ENCODE results near the gene AP1AR. TPM values are rescaled to one million over a fixed set of nuclear protein-coding genes. Genes with fewer than 3 reads are reported as not detected.

AP1AR gene
- polyA plus RNA-seq, 1 donor from 2014 or later: 143 TPM

DNA sequence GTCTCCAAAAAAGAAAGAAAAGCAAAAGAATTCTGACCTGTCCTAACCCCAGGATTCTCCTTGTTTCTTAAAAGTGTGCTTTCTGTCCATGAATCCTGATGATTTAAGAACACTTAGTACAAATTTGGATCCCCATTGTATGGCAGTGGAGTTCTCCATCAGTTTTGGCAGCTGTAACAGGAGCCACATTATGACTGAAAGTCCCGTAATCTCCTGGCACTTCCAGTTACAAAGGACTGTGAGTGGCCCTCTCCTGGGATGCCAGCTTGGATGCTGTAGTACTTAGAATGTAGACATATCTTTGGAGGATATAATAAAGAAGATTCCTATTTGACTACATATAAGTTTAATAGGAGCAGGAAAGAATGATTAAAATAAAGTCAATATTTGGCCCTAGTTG, 20.6 kb downstream of the AP1AR start:
- Histone ChIP-seq H4K20me1 (ENCODE audit: insufficient read depth) (no peaks in the 10 kb centered on the region), H2AFZ (ENCODE audit: low read depth, low read length) (no peak overlapping the region), H3K4me3 (ENCODE audit: low read length) (no peak overlapping the region), H3K9ac (ENCODE audit: low read length) (no peak overlapping the region), H3K27me3 (ENCODE audit: insufficient read depth, low read depth, low read length) (no peaks in the 10 kb centered on the region), H3K9me3 (ENCODE audit: low read length) (no peaks in the 10 kb centered on the region), H3K4me2 (ENCODE audit: low read length) (no peak overlapping the region), H3F3A (ENCODE audit: insufficient read depth, low read length, poor library complexity, severe bottlenecking) (no peaks in the 10 kb centered on the region), H3K36me3 (ENCODE audit: insufficient read depth, low read length) (no peaks in the 10 kb centered on the region), H3K9me2 (ENCODE audit: insufficient read depth, low read length) (no peaks in the 10 kb centered on the region), H3K79me2 (replicated peaks; ENCODE audit: insufficient read depth, low read length) (no peaks in the 10 kb centered on the region), H3K27ac (ENCODE audit: low read length) (no peak overlapping the region)
- TF ChIP-seq SMC3 (conservative IDR thresholded peaks at IDR 0.05; ENCODE audit: poor library complexity): no peak
- TF ChIP-seq, protein P1, sequence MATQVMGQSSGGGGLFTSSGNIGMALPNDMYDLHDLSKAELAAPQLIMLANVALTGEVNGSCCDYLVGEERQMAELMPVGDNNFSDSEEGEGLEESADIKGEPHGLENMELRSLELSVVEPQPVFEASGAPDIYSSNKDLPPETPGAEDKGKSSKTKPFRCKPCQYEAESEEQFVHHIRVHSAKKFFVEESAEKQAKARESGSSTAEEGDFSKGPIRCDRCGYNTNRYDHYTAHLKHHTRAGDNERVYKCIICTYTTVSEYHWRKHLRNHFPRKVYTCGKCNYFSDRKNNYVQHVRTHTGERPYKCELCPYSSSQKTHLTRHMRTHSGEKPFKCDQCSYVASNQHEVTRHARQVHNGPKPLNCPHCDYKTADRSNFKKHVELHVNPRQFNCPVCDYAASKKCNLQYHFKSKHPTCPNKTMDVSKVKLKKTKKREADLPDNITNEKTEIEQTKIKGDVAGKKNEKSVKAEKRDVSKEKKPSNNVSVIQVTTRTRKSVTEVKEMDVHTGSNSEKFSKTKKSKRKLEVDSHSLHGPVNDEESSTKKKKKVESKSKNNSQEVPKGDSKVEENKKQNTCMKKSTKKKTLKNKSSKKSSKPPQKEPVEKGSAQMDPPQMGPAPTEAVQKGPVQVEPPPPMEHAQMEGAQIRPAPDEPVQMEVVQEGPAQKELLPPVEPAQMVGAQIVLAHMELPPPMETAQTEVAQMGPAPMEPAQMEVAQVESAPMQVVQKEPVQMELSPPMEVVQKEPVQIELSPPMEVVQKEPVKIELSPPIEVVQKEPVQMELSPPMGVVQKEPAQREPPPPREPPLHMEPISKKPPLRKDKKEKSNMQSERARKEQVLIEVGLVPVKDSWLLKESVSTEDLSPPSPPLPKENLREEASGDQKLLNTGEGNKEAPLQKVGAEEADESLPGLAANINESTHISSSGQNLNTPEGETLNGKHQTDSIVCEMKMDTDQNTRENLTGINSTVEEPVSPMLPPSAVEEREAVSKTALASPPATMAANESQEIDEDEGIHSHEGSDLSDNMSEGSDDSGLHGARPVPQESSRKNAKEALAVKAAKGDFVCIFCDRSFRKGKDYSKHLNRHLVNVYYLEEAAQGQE (IDR thresholded peaks at IDR 0.05; ENCODE audit: borderline replicate concordance): no peak
- TF ChIP-seq MXI1 (conservative IDR thresholded peaks at IDR 0.05; ENCODE audit: poor library complexity, severe bottlenecking): no peak
- no peak for TF ChIP-seq POLR2AphosphoS5 (IDR thresholded peaks at IDR 0.05)
- no peak for TF ChIP-seq EP300 (conservative IDR thresholded peaks at IDR 0.05; ENCODE audit: poor library complexity, severe bottlenecking)
- no peak for TF ChIP-seq RAD21 (conservative IDR thresholded peaks at IDR 0.05)
- TF ChIP-seq, protein P2, sequence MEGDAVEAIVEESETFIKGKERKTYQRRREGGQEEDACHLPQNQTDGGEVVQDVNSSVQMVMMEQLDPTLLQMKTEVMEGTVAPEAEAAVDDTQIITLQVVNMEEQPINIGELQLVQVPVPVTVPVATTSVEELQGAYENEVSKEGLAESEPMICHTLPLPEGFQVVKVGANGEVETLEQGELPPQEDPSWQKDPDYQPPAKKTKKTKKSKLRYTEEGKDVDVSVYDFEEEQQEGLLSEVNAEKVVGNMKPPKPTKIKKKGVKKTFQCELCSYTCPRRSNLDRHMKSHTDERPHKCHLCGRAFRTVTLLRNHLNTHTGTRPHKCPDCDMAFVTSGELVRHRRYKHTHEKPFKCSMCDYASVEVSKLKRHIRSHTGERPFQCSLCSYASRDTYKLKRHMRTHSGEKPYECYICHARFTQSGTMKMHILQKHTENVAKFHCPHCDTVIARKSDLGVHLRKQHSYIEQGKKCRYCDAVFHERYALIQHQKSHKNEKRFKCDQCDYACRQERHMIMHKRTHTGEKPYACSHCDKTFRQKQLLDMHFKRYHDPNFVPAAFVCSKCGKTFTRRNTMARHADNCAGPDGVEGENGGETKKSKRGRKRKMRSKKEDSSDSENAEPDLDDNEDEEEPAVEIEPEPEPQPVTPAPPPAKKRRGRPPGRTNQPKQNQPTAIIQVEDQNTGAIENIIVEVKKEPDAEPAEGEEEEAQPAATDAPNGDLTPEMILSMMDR (IDR thresholded peaks at IDR 0.05; ENCODE audit: poor library complexity, severe bottlenecking): no peak
- TF ChIP-seq EZH2 (IDR thresholded peaks at IDR 0.05; ENCODE audit: borderline replicate concordance, insufficient read depth, low read length, poor library complexity, severe bottlenecking): no peak
- TF ChIP-seq TAF1 (IDR thresholded peaks at IDR 0.05; ENCODE audit: low read depth): no peak

DNA sequence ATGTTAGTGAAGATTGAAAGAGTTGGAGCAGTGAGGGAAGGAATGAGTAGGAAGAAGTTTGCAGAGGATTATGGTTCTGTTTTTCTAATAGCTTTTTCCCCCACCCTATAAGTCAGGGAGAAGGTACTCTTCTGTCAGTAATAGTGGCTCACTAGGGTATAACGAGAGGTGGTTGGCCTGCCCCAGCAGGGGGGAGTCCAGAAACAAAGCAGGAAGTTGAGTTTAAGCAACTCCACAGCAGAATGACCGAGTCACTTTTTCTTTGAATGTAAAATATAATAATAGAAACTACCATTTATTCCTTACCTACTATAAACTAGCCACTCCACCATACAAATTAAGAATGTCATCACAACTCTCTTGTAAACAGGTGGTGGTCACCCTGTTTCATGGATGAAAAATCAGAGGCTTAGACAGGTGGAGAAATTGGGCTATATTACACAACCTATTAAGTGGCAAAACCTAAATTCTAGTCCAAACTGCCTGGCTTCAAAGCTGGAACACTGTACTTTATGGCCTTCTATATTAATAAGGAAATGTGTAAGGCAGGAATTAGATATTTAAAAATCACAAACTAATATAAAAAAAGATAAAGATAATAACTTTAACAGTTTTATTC, 21.9 kb downstream of the AP1AR start:
- H3K4me2 ChIP-seq (ENCODE audit: low read length): no peak overlapping the region
- TF ChIP-seq MXI1 (conservative IDR thresholded peaks at IDR 0.05; ENCODE audit: poor library complexity, severe bottlenecking) (no peak), POLR2AphosphoS5 (IDR thresholded peaks at IDR 0.05) (no peak), SMC3 (conservative IDR thresholded peaks at IDR 0.05; ENCODE audit: poor library complexity) (no peak), EZH2 (IDR thresholded peaks at IDR 0.05; ENCODE audit: borderline replicate concordance, insufficient read depth, low read length, poor library complexity, severe bottlenecking) (no peak), RAD21 (conservative IDR thresholded peaks at IDR 0.05) (no peak), TAF1 (IDR thresholded peaks at IDR 0.05; ENCODE audit: low read depth) (no peak), EP300 (conservative IDR thresholded peaks at IDR 0.05; ENCODE audit: poor library complexity, severe bottlenecking) (no peak)
- TF ChIP-seq, protein P1 (IDR thresholded peaks at IDR 0.05; ENCODE audit: borderline replicate concordance): no peak
- TF ChIP-seq, protein P2 (IDR thresholded peaks at IDR 0.05; ENCODE audit: poor library complexity, severe bottlenecking): no peak
- no peaks in the 10 kb centered on the region for H3F3A ChIP-seq (ENCODE audit: insufficient read depth, low read length, poor library complexity, severe bottlenecking)
- H2AFZ ChIP-seq (ENCODE audit: low read depth, low read length): no peak overlapping the region
- no peaks in the 10 kb centered on the region for H4K20me1 ChIP-seq (ENCODE audit: insufficient read depth)
- peaks cover 4% of the 10 kb centered on the region for H3K36me3 ChIP-seq (ENCODE audit: insufficient read depth, low read length)
- no peak overlapping the region for H3K4me3 ChIP-seq (ENCODE audit: low read length)
- no peaks in the 10 kb centered on the region for H3K27me3 ChIP-seq (ENCODE audit: insufficient read depth, low read depth, low read length)
- H3K79me2 ChIP-seq (replicated peaks; ENCODE audit: insufficient read depth, low read length): no peaks in the 10 kb centered on the region
- H3K9ac ChIP-seq (ENCODE audit: low read length): no peak overlapping the region
- no peak overlapping the region for H3K27ac ChIP-seq (ENCODE audit: low read length)
- no peaks in the 10 kb centered on the region for H3K9me3 ChIP-seq (ENCODE audit: low read length)
- H3K9me2 ChIP-seq (ENCODE audit: insufficient read depth, low read length): no peaks in the 10 kb centered on the region

Data from neural cell (in vitro differentiated cells).